Measurements from ENCODE around the gene LIPE.

LIPE gene

DNA sequence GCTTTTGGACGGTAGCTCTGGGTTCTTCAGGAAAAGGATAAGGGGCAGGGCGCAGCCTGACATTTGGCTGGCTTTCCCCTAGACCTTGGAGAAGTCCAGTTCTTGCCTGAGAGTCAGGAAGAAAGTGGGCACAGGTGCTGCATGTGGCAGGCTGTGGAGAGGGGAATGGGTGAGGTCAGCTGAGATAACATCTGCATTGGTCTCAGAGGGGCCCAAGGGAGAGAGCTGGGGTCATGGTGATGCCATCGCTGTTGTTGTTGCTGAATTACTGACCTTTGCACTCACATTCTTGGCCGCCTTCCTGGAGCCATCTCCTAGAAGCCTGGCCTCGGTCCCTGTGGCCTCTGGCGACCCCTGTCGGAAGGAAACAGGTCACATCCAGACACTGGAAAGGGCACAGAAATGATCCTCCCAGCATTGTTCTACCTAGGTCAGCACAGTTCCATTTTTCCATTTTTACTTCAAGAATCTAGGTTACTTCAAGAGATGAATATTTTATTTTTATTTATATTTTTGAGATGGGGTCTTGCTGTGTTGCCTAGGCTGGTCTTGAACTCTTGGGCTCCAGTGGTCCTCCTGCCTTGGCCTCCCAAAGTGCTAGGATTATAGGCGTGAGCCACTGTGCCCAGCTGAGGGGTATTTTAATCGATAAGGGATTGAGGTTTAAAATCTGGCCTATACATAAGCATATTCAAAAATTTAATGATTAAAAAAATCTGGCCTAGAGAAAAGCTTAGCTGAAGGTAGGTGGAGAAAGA is 6.5 kb upstream of the LIPE start:
- TF ChIP-seq, protein P1, sequence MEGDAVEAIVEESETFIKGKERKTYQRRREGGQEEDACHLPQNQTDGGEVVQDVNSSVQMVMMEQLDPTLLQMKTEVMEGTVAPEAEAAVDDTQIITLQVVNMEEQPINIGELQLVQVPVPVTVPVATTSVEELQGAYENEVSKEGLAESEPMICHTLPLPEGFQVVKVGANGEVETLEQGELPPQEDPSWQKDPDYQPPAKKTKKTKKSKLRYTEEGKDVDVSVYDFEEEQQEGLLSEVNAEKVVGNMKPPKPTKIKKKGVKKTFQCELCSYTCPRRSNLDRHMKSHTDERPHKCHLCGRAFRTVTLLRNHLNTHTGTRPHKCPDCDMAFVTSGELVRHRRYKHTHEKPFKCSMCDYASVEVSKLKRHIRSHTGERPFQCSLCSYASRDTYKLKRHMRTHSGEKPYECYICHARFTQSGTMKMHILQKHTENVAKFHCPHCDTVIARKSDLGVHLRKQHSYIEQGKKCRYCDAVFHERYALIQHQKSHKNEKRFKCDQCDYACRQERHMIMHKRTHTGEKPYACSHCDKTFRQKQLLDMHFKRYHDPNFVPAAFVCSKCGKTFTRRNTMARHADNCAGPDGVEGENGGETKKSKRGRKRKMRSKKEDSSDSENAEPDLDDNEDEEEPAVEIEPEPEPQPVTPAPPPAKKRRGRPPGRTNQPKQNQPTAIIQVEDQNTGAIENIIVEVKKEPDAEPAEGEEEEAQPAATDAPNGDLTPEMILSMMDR (IDR thresholded peaks at IDR 0.05; ENCODE audit: control insufficient read depth, extremely low read depth, insufficient read depth), result peak; percentile 52
- H3K4me3 ChIP-seq (ENCODE audit: low read depth, low read length), result no peak overlapping the region
- no peak for DNase-seq (ENCODE audit: low read depth)

DNA sequence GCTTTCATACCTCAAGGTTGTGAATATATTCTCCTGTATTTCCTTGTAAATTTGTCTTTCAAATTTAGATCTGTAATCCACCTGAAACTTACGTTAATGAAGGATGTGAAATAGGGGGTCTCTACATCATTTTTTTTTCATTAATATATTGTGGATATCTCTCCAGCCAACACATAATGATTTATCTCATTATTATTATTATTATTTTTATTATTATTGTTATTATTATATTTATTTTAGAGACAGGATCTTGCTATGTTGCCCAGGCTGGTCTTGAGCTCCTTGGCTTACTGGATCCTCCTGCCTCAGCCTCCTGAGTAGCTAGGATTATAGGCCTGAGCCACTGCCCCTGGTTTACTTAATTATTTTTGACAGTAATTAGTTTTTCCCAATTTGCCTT is 4.3 kb upstream of the LIPE start:
- DNase-seq (ENCODE audit: low read depth), result no peak
- no peak overlapping the region for H3K4me3 ChIP-seq (ENCODE audit: low read depth, low read length)
- TF ChIP-seq, protein P1 (IDR thresholded peaks at IDR 0.05; ENCODE audit: control insufficient read depth, extremely low read depth, insufficient read depth), result no peak

DNA sequence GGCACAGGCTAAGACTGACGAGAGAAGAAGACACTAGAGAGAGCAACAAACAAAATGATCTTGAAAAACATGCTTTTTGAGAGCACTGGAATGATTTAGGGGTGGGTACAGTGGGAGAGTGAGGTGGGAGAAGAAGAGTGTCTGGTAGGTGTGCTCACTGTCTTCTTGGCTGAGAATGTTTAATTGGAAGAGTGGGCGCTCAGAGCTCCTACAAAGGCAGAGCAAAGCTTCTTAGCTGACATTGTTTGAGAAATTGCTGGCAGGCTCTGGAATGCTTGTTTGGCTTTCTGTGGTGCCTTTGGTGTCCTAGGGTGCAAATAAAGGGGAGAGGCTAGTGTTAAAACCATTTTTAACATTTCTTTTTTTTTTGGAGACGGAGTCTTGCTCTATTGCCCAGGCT is 1.5 kb upstream of the LIPE start:
- TF ChIP-seq, protein P1 (IDR thresholded peaks at IDR 0.05; ENCODE audit: control insufficient read depth, extremely low read depth, insufficient read depth), result no peak
- no peak overlapping the region for H3K4me3 ChIP-seq (ENCODE audit: low read depth, low read length)
- no peak for DNase-seq (ENCODE audit: low read depth)

DNA sequence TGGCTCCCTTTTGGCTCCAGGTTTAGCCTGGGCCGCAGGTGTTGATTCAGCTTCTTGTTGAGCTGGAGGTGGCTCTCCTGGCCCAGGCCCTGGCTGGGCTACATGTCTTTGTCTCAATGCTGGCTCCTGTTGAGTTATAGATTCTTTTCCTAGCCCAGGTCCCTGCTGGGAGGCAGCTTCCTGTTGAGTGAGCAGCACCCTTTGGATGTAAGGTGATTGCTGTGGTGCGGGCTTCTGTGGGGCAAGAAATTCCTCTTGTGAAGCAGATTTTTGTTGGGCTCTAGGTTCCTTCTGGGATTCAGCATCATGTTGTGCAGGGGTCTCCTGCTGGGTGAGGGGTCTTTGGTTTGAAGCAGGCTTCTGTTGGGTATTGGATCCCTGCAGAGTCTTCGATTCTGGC is 545 bp downstream of the LIPE start:
- TF ChIP-seq, protein P1 (IDR thresholded peaks at IDR 0.05; ENCODE audit: control insufficient read depth, extremely low read depth, insufficient read depth), result no peak
- DNase-seq (ENCODE audit: low read depth), result no peak
- no peak overlapping the region for H3K4me3 ChIP-seq (ENCODE audit: low read depth, low read length)

DNA sequence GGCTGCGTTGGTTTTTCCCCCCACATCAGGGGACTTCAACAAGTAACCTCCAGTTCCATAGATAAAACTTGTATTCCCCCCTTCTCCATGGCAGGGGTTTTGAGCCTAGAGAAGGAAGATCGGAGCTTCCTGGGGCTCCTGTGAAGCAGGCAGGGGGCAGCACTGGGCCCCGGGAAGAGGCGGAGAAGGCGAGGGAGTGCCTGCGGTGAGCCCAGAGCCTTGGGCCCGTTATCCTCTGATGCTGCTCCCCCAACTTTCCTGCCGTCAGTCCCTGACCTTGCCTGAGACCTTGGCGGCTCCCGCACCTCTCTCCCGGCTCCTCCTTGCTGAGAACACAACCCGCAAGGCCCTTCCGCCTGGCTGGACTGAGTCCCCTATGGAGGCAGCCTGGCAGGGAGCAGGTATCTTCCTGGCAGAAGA is 2.5 kb downstream of the LIPE start:
- TF ChIP-seq, protein P1 (IDR thresholded peaks at IDR 0.05; ENCODE audit: control insufficient read depth, extremely low read depth, insufficient read depth), result no peak
- H3K4me3 ChIP-seq (ENCODE audit: low read depth, low read length), result no peak overlapping the region
- no peak for DNase-seq (ENCODE audit: low read depth)

DNA sequence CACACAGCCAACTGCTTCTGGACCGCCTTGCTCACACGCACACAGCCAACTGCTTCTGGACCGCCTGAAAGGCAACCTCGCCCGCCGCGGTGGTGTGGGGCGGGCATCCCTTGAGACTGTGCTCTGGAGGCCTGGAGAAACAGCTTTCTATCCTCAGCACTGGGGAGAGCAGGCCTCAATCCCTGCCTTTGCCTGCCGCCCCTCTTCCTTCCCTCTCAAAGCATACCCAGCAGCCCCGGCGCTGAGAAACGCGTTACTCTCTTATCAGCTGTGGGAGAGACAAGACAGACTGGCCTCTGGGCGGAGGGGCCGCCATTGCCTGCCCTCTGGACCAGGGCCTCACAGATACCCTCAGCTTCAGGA is 2.9 kb downstream of the LIPE start:
- TF ChIP-seq, protein P1 (IDR thresholded peaks at IDR 0.05; ENCODE audit: control insufficient read depth, extremely low read depth, insufficient read depth), result no peak
- H3K4me3 ChIP-seq (ENCODE audit: low read depth, low read length), result no peak overlapping the region
- no peak for DNase-seq (ENCODE audit: low read depth)

Measured in LNCaP clone FGC (cell line).